PC-9 (cell line): Measurements from ENCODE around the gene TM4SF1. TPM values are rescaled to one million over a fixed set of nuclear protein-coding genes. Genes with fewer than 3 reads are reported as not detected.
"Not testable (repeated sequence)": the region's sequence is repeated elsewhere in the genome, so short reads cannot be mapped to it uniquely, and the experiment has no call there.

Experiments
- BruUV-seq: library from RNA; stranded (reverse); fragments of 400-500 nt; replicated peaks from 2 replicates; lab custom pipeline; 2021; lab: Mats Ljungman, UMichigan
- CTCF ChIA-PET: fragments of 300-600 bp; sonication (Branson Sonifier 250); formaldehyde crosslinking; loops from one replicate; lab custom pipeline; 2022; ENCODE audit warnings: antibody characterized with exemption; lab: Charles Lee
- POLR2A ChIA-PET: fragments of 300-600 bp; sonication (Branson Sonifier 250); formaldehyde crosslinking; loops from one replicate; lab custom pipeline; 2022; ENCODE audit warnings: antibody characterized with exemption; ENCODE audit not compliant: unreplicated experiment; lab: Charles Lee
- DNase-seq, 2 experiments: peaks; one replicate each; pipeline versions ENCODE4 v3.0.0 to v3.0.0-alpha.2; 2015 to 2022; ENCODE audit warnings: mixed read lengths in 1 of 2
- H2AFZ ChIP-seq: fragments of 200-600 bp; sonication (generic); 2 replicates; pipeline ENCODE4 v1.8.1; 2017; ENCODE audit warnings: antibody characterized with exemption
- H3F3A ChIP-seq: fragments of 200-600 bp; sonication (generic); 2 replicates; pipeline ENCODE4 v1.8.1; 2017; ENCODE audit warnings: antibody characterized with exemption, mild to moderate bottlenecking, low read depth; ENCODE audit not compliant: insufficient read depth
- H3K27ac ChIP-seq: fragments of 200-600 bp; sonication (generic); 2 replicates; pipeline ENCODE4 v1.6.1; 2016; ENCODE audit warnings: mixed run types
- H3K27me3 ChIP-seq: fragments of 200-600 bp; sonication (generic); 2 replicates; pipeline ENCODE4 v1.6.1; 2016; ENCODE audit warnings: low read depth, mixed run types; ENCODE audit not compliant: insufficient read depth
- H3K36me3 ChIP-seq: fragments of 200-600 bp; sonication (generic); 2 replicates; pipeline ENCODE4 v1.6.1; 2016; ENCODE audit warnings: low read depth, mixed run types
- H3K4me1 ChIP-seq: fragments of 200-600 bp; sonication (generic); replicated peaks from 2 replicates; pipeline ENCODE4 v1.6.1; 2016; ENCODE audit warnings: mixed run types; ENCODE audit not compliant: insufficient read depth
- H3K4me2 ChIP-seq: fragments of 200-600 bp; sonication (generic); 2 replicates; pipeline ENCODE4 v1.6.1; 2017; ENCODE audit warnings: mixed run types
- H3K4me3 ChIP-seq: fragments of 200-600 bp; sonication (generic); 2 replicates; pipeline ENCODE4 v1.6.1; 2016; ENCODE audit warnings: mixed run types
- H3K79me2 ChIP-seq: fragments of 200-600 bp; sonication (generic); 2 replicates; pipeline ENCODE4 v1.6.1; 2017; ENCODE audit warnings: low read depth, mixed run types
- H3K9me2 ChIP-seq: fragments of 200-600 bp; sonication (generic); 2 replicates; pipeline ENCODE4 v1.8.1; 2017; ENCODE audit warnings: mild to moderate bottlenecking; ENCODE audit not compliant: insufficient read depth
- H3K9me3 ChIP-seq: fragments of 200-600 bp; sonication (generic); 2 replicates; pipeline ENCODE4 v1.8.1; 2016; ENCODE audit warnings: low read depth; ENCODE audit not compliant: insufficient read depth
- H4K20me1 ChIP-seq: fragments of 200-600 bp; sonication (generic); 2 replicates; pipeline ENCODE4 v1.8.1; 2017; ENCODE audit not compliant: insufficient read depth
- CTCF ChIP-seq: fragments of 200-600 bp; sonication (generic); conservative IDR thresholded peaks from 2 replicates; pipeline ENCODE4 v1.6.1; 2017; ENCODE audit warnings: mixed run types, antibody characterized with exemption, mild to moderate bottlenecking, moderate library complexity
- EZH2 ChIP-seq: fragments of 200-600 bp; sonication (generic); IDR thresholded peaks from 2 replicates; pipeline ENCODE4 v1.8.0; 2017; ENCODE audit warnings: antibody characterized with exemption, low read depth
- intact Hi-C: fragments of 100-400 bp; cut with micrococcal nuclease; formaldehyde crosslinking; loops from one replicate; pipeline ENCODE4 v1.10.0; 2022; ENCODE audit not compliant: unreplicated experiment
- total RNA-seq: library from RNA; stranded (reverse); gene quantifications from 2 replicates; pipeline ENCODE4 v1.2.3, GENCODE V29; 2021

The TM4SF1 gene
- total RNA-seq, 1 experiment from 2014 or later: 146 TPM

GRCh38 chr3:149339931-149340309 lies 37.5 kb downstream of the TM4SF1 start:
- Histone ChIP-seq H3K9me3 (peaks cover 8% of the 10 kb centered on the region), H3K4me2 (peak overlapping the region; percentile 72), H3K27ac (peak overlapping the region; percentile 97), H3K9me2 (no peaks in the 10 kb centered on the region), H3K27me3 (no peaks in the 10 kb centered on the region), H2AFZ (peak overlapping the region; percentile 68; the same call in 1 of the 2 replicates), H3K4me3 (peak overlapping the region; percentile 20; the same call in 1 of the 2 replicates), H3F3A (peaks cover 28% of the 10 kb centered on the region), H3K4me1 (peaks cover 41% of the 10 kb centered on the region), H3K79me2 (no peaks in the 10 kb centered on the region), H4K20me1 (no peaks in the 10 kb centered on the region), H3K36me3 (no peaks in the 10 kb centered on the region)
- DNase-seq: peak; percentile 93 to 98
- BruUV-seq: no TSS peak
- ChIA-PET POLR2A (interaction anchor here (0.5 to 0.7 kb wide), 3 partner anchors 30 to 371 kb away, joined by 3 to 7 read pairs (median 4); no protein-coding TSS in a partner anchor), CTCF (interaction anchor here (1.1 kb wide), 1 partner anchor 219 kb away, joined by 3 read pairs; no protein-coding TSS in a partner anchor)
- intact Hi-C loops: loop anchor here (1.0 to 2.0 kb wide), 6 partner anchors 23 to 140 kb away; no protein-coding TSS in a partner anchor
- TF ChIP-seq EZH2: no peak
- no peak for TF ChIP-seq CTCF

GRCh38 chr3:149337486-149337885 lies 40.0 kb downstream of the TM4SF1 start:
- BruUV-seq, H3K9me3 ChIP-seq, POLR2A ChIA-PET, intact Hi-C loops, H3K27me3 ChIP-seq, H3K9me2 ChIP-seq, H3K79me2 ChIP-seq, H2AFZ ChIP-seq, H3K36me3 ChIP-seq, H4K20me1 ChIP-seq, CTCF ChIA-PET, H3K27ac ChIP-seq, DNase-seq, H3K4me3 ChIP-seq, H3K4me2 ChIP-seq: not testable (repeated sequence)
- H3F3A ChIP-seq: peaks cover 28% of the 10 kb centered on the region
- H3K4me1 ChIP-seq: peaks cover 32% of the 10 kb centered on the region

GRCh38 chr3:149336925-149337324 lies 40.5 kb downstream of the TM4SF1 start:
- no peaks in the 10 kb centered on the region for H3K27me3 ChIP-seq
- no peak overlapping the region for H3K4me2 ChIP-seq
- no peaks in the 10 kb centered on the region for H4K20me1 ChIP-seq
- peaks cover 5% of the 10 kb centered on the region; the same call in 1 of the 2 replicates for H3K9me3 ChIP-seq
- BruUV-seq: no TSS peak
- no peak overlapping the region for H3K4me3 ChIP-seq
- no peak for DNase-seq
- H3K27ac ChIP-seq: no peak overlapping the region
- CTCF ChIA-PET: no interaction called here
- no peaks in the 10 kb centered on the region for H3K36me3 ChIP-seq
- H2AFZ ChIP-seq: no peak overlapping the region
- H3K9me2 ChIP-seq: no peaks in the 10 kb centered on the region
- TF ChIP-seq EZH2 (no peak), CTCF (no peak)
- H3K79me2 ChIP-seq: no peaks in the 10 kb centered on the region
- H3F3A ChIP-seq: peaks cover 28% of the 10 kb centered on the region
- POLR2A ChIA-PET: no interaction called here
- intact Hi-C loops: no loop called here
- H3K4me1 ChIP-seq: peaks cover 27% of the 10 kb centered on the region
